IPS-NIHi7 (cell line): ENCODE results near the gene AGPAT1.
A peak's percentile ranks its signal among the peaks of the same experiment; 100 is the strongest.
"Not testable (repeated sequence)": the region's sequence is repeated elsewhere in the genome, so short reads cannot be mapped to it uniquely, and the experiment has no call there.

ENCODE experiments used
- DNase-seq: peaks from one replicate; pipeline ENCODE4 v3.0.0; 2012; ENCODE audit warnings: mixed read lengths; ENCODE audit errors: extremely low spot score

The AGPAT1 gene

DNA sequence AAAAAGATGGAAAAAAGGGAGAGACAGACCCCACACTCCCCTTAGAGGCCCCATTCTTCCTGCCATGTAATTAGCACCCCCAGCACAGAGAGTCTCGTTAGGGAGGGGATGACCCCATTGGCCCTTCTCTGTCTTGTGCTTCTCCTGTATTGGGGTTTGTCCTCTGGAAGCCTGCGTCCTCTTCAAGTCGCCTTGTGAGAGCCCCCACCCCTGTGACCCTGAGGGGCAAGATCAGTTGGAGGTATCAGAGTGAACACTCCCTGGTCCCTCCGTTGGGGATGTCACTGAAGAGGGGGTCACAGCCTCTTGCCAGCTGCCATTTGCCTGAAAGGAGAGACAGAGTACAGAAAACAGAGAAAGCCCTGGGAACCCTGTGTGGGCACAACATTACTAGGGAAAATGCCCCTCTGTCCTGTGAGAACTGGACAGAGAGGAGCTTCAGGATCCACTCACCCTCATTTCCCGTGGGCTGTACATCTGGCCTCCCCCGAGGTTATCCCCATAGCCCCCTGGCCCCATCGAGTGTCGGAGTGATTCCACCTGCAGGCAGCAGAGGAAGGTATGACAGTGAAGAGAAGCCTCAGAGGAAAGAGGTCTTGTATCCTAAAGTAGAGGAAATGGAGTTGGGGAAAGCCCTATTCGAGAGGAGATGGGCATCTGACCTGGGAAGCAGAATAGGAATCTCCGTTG, 10.4 kb upstream of the AGPAT1 start:
- not testable (repeated sequence) for DNase-seq

DNA sequence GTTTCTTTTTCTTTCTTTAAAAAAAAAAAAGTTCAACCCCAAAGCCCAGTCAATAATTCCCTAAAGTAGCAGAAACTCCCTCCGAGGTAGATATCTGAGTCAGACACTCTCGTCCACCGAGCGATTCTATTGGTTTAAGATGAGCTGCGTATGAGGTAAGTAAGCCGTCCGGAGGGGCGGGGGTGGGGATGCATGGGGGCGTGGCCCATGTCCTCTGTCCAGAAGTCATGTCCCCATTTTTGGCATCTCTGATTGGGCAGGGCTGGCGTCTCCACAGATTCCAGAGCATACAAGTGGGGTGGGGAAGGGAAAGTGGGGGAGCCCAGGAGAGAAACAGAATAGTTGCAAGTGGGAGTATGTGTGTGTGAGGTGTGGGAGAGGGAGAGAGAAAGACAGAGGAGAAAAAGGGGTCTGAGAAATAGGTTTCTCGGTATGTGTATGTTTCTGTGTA, 9.8 kb upstream of the AGPAT1 start:
- DNase-seq, result not testable (repeated sequence)

DNA sequence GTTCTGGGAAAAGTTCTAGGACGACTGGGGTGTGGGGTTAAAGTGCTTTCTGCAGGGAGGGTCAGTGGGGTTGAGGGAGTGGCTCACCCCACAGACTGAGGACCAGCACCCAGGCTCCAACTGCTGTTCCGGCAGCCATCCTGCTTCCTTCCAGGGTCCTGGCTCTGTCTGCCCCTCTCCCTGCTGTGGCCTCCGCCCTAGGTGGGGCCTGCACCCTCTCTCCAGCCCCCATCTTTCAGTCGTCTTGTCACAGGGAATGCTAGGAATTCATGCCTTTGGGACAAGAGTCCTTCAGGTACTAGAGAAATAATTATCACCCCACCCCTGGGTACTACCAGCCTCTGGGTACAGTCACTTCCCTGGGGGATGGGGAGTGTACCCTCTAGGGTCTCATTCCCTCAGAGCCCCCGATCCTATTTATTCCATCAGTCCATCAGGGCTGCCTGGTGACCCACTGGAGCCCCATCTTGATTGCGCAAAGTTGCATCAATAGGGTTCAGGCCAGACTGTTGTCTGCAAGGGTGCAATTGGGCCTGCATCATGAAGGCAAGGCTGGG, 8.3 kb upstream of the AGPAT1 start, which contains the start of gene AGER:
AGER (minus strand) TSS at position 170 of the 557 bp plus-strand sequence; CDS start at position 139, 31 bp downstream.
- no peak for DNase-seq

GRCh38 chr6:32183483-32184083, 7.7 kb upstream of the AGPAT1 start:
- DNase-seq, result no peak

DNA sequence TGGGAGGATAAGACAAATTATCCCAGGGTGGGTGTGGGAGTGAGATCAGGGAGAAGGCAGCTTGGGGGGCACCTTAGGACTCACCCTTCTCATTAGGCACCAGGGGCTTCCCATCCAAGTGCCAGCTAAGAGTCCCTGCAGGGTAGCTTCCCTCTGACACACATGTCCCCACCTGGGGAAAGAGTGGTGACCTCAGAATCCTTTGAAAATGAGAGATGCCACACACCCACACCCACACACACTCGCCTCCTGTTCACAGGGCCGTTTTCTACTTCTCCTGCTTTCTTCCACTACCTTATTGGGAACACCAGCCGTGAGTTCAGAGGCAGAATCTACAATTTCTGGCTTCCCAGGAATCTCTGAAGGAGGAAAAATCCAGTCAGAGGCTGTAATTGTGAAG, 7.1 kb upstream of the AGPAT1 start:
- no peak for DNase-seq

DNA sequence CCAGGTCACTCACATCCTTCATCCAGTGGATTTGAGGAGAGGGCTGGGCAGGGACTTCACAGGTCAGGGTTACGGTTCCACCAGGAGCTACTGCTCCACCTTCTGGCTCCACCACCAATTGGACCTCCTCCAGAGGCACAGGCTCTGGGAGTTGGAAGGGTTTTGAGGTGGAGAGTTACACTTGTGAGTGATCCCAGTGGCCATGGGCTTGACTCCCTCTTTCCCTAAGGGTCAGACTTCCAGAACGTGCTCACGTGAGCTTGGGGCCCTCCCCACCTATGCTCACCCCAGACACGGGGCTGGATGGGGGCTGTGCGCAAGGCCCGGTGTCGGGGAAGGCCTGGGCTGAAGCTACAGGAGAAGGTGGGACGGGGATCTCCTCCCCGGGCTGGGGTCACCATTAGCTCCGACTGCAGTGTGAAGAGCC, 6.7 kb upstream of the AGPAT1 start:
- no peak for DNase-seq

DNA sequence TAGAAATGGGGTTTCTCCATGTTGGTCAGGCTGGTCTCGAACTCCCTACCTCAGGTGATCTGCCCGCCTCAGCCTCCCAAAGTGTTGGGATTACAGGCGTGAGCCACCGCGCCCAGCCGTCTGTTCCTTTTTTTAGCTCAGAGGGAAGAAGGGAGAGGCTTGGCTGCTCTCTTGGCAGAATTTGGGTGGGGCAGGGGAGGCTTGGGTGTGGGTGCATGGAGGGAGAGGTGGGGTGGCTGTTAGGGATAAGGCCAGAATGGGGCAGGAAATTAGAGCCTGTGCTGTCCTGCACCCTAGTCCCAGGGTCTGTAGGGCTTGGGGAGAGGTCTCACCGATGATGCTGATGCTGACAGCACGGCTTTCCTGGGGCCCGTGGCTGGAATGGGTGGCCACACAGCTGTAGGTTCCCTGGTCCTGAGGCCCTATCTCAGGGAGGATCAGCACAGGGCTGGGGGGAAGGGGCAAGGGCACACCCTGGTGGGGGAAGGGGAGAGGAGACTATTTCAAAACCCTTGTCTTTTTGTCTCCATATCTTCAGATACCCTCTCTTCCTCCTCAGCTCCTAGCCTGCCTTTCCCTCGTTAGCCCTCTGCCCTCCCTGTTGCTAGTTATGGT, 6.1 kb upstream of the AGPAT1 start:
- DNase-seq, result no peak

- DNase-seq, result no peak
These were observed 5.3 kb upstream of the AGPAT1 start for GRCh38 chr6:32181148-32181702.

- DNase-seq, result no peak
These were observed 4.0 kb upstream of the AGPAT1 start for GRCh38 chr6:32179766-32180405.

DNA sequence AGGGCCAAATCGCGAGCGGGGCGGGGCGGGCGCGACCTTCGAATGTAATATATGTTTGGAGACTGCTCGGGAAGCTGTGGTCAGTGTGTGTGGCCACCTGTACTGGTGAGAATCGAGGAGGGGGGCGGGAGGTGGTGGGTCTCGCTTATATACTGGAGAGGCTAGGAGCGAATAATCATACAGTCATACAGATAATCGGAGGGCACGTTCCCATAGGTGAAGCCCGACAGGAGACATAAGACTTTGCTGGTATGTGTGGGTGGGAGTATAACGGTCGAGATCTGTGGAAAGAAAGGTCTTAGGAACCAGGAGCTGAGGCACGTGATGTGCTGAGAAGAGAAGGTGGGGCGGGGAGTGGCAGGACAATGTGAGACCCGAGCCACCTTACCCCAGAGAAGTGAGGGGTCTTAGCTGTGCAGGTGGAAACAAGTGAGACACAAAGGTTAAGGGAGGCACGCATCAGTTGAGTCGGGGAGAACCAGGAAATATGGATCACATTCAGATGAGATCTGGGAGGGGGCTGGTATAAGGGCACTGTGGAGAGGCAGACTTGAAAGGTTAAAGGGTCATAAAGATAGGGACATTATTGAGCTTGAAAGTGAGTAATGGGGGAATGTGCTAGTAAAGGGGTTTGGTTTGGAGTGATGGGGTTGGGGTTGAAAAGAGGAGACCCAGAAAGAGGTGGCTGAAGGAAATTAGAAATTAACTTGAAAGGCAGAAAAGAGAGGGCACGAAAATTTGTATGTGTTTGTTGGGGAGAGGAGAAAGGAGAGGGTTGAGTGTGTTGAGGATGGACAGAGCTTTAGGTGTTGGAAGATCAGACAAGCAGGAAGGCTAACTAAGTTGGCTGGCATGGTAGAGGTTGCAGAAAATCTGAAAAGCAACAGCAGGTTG, 2.9 kb upstream of the AGPAT1 start:
- DNase-seq, result no peak

DNA sequence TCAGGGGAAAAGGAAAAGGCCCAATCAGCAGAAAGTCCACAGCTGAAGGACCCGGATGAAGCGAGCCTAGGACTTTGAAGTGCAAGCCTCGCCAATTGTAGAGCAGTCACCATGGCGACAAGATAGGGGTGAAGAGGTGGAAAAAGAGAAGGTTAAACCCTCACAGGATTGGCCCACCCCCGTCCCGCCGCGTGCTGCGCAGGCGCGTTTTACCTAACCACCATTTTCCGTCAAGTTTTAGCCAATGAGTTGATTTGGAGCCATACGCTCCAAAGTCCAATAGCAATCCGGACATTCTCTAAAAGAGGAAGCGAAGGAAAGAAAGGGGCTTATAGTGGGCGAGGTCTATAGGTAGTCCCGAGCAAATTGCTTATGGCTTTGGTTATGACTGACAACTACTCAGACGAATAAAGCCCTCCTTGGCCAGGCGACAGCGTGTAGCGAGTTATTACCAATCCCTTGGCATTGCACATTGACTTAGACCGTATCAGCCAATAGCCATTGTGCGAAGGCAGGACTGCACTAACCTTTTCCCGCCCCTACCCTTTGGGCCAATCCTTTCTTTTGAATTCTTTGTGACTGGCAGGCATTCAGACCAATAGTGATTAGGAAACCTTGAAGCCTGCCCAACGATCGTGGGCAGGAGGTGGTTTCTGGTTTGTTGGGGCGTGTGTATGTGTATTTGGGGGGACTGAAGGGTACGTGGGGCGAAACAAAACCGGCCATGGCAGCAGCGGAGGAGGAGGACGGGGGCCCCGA, 2.1 kb upstream of the AGPAT1 start, which contains the start of gene RNF5:
RNF5 (plus strand) TSS at position 618 of the 759 bp plus-strand sequence; CDS start at position 725, 107 bp downstream.
- peak; percentile 89 for DNase-seq

DNA sequence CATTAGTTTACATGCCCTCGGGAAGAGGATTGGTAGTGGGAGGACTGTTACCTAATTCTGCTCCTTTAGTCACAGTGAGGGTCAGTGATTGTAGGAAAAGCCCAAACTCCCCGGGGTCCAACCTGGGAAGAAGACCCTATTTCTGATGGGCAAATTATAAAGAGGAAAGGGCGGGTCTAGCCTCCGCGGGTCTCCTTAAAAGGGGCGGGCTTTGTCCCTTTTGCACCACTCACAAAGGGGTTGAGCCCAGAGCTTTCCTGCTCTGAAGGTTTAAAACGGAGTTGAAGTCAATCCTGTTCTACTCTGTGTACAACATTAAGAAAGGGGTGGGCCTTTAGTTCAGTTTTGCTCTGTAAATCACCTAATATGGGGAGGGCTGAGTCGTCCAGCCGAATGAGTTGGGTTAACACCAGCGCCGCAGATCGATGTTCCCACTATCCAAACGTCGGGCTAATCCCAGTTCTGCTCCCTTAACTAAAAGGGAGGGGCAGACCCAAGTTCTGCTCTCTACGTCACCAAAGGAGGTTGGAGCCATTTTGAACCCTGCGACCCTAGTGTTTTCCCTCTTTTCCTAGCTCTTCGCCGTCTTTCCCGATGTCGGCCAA, 1.4 kb upstream of the AGPAT1 start:
- DNase-seq, result no peak

- DNase-seq, result no peak
These were observed 745 bp upstream of the AGPAT1 start for GRCh38 chr6:32176476-32177182.

DNA sequence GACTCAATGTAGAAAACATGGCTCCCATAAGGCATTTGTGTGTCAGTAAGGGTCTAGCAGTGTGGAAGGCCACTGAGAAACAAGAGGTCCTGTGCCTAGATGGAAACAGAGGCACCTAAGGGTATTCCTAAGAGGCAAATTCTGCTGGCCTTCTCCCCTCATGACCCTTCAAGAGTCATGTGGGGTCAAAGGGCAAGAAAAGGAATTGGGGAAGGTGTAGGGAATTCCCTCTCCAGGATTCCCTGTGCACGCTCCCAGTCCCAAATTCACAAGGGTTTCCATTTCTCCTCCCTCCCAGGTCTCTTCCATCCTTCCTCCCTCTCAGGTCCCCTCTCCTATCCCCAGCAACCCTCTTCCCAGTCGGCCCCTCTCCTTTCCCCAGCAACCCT, 568 bp downstream of the AGPAT1 start:
- DNase-seq, result no peak

GRCh38 chr6:32174416-32174815, 1.5 kb downstream of the AGPAT1 start:
- DNase-seq, result no peak

DNA sequence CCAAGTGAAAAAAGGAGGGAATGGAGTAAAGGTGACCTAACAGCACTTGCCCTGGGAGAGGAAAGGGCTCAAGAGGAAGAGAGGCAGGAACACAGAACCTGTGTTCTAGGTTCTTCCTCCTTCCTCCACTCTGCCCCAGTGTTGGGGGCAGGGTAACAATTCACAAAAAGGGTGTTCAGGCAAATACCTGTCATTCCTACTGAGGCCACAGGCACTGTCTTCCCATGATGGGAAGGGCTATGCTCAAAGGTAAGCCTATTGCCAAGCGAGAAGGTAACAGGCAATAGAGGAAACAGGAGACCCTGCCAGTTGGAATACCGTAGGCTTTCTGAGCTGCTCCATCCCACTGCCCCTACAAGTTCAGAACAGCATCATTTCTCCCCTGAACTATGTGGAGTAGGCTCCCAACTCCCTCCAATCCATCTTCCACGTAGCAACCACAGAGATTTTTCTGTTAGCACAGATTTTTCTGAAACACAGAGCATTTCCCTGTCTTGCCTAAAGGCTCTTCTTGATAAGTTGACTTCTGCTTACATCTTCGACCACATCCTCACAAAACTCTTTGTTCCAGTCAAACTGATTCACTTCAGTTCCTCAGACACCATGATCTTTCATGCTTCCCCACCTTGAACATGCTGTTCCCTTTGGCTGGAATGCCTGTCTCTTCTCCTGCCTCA, 2.7 kb downstream of the AGPAT1 start:
- no peak for DNase-seq

DNA sequence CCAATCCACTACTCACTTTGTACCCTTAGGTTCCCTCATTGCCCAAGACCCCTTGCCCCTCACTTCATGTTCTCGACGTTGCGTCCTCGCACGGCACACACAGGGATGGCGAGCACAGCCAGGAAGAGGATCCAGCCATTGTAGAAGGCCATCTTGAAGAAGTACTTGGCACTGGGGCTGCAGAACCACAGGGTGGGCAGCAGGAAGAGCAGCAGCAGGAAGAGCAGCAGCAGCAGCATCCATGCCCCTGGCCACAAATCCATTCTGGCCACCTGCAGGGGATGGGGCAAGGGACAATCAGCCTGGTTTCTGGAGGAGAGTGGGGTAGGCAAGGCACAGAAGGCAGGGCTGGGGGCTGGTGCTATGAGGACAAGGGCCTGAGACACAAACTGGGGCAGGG, 4.7 kb downstream of the AGPAT1 start:
- DNase-seq, result no peak

- DNase-seq, result no peak
These were observed 5.6 kb downstream of the AGPAT1 start for GRCh38 chr6:32170294-32170693.
